SHP77 treated with DMSO at 0.1 percent for 48 hours (cell line): Measurements from ENCODE around the gene GMDS.

Source experiments
- DNase-seq: peaks from one replicate; lab custom pipeline; 2025; lab: John Stamatoyannopoulos, UW

GMDS gene

DNA sequence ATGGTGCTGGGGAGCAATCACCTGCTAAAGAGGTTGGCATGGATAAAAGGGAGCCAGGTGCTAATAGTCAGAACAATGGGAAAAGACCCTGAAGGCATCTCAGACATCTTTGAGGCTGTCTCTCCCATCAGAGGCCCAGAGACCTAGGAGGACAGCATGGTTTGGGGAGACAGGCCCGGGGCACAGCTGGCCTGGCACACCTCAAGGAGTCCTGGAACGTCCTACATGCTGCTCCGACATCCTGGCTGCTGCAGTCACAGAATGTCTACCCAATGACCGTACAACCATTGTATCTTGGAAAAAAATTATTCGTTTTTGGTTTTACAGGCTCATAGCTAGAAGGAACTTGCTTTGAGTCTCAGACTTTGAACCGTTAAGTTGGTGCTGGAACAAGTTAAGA is 4.4 kb downstream of the GMDS start:
- DNase-seq: no peak

DNA sequence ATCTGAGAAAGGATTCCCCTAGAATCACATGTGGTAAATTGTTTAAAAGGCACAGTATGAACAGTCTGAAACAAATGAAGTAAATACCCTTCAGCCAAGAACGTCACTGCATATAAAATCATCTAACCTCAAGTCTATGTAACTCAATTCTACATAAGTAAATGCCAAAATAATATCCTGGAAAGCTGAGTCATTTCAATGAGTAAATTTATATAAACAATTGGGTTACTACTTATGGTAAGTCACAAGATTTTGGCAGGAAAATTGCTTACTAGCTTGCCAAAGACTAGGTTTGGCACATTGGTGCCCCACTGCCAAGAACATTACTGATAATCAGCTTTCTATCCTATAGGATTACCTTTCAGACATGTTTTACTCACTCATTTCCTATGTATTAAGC is 8.4 kb downstream of the GMDS start:
- DNase-seq: no peak

DNA sequence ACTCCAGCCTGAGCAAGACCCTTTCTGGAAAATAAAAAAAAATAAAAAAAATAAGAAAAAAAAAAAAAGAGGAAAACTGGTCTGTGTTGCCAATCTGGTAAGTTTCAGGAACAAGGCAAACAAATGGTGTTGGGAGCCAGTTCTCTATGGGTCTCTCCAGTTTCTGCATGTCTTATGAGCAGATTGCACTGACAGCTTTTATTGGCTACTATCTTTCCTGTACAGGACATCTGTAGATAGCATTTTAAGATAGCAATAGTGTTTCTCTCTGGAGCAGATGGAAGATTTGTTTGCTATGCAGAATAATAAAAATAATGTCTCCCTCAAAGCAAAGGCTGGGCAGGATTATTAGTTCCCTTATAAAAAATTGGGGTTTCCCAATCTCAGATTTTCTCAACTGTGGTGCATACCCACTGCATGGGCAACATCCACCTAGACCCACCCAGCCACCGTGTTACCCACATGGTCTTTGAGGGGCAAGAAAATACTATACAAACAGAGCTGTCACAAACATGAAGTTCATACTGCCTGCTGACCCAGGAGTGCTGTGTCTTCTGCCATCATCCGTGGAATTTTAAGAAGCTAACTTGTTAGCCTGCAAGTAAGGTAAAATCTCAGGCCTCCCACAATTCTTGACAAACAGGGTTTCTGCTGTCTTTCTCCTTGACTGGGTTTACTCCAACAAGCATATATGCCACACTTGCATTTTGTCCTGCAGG is 9.5 kb downstream of the GMDS start:
- DNase-seq: no peak

DNA sequence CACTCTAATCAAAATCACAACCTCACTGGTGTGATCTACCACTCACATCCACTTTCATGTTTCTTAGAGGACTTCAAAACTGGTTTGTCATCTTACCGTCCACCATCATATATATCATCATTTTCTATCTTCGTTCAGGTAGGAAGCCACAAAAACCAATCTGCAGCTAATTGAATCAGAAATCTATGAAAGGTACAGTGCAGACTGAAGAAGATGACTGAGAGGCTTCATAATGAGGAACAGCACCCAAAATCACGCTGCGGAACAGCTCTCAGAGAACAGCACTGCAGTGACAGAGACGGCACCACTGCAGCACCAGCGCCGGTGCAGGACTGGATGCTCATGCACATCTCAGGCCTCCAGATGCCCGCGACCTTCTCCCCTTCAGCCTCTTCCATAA is 13.0 kb downstream of the GMDS start:
- DNase-seq: no peak

DNA sequence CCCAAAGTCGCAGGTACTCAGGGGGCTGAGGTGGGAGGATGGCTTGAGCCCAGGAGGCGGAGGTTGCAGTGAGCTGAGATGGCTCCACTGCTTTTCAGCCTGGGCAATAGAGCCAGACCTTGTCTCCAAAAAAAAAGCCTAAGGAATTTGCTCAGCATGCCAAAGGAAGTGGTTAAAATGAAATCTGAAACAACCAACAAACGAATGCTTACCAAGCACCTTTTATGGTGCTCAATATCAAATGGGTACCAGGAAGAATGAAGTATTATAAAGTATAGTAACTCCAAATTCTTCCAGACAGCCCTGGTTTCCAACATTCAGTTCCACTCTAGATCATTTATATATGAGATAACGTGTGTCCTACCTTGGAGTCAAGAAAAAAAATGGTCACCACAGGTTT is 14.0 kb downstream of the GMDS start:
- no peak for DNase-seq

DNA sequence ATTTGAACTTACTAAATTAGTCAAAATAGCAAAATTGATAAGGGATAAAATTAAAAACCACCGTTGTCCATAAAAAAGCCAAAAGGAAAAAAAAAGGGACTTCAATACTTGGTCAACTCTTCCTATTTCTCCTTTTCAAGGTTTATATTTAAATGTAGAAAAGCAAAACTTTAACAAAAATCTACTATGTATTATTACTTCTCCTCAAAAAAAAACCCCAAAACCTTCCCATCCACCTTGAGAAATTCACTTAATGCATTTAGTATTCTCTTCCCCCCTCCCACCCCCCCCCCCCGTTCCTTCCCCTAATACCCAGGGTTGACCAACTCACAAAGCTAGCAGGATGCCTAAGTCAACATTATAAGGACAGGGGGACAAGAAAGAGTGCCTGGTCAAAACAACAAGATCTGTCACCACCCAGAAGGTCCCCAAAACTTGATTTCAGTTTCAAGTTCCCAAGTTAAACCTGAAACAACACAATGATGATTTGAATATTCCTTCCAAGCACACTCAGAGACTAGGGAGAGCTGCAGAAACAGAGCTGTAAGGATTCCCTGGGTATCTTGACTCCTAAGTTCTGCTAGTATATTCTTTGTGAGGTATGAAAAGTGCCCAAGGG is 14.6 kb downstream of the GMDS start:
- DNase-seq: no peak

DNA sequence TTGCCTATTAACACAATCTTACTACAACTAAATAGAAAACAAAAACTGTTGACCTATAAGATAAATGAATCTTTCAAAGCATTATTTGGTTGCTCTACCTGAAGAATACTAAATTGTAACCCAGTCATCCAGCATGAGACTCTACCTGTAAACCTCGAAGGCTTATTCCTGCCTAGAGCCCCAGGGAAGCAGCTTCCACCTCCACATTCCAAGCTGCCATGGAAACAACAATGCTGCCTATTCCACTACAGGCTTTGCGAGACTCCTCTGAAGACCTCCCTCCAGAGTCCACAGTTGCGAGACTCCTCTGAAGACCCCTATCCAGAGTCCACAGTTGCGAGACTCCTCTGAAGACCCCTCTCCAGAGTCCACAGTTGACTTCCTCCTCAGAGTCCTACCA is 15.7 kb downstream of the GMDS start:
- DNase-seq: no peak

DNA sequence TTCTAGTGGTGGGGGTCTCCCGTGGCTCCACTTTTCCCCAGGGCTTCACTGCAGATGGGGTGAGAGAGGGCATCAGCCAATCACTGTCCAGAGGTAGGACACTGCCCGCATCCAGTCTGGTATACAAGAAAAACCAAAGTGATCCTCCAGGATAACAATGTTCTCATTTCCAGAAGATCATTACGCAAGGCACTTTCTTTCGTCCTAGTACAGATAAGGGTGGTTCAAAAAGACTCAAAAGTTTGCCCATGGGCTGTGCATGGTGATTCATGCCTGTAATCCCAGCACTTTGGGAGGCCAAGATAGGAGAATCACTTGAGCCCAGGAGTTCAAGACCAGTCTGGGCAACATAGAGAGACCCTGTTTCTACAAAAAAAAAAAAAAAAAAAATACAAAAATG is 16.4 kb downstream of the GMDS start:
- DNase-seq: no peak

DNA sequence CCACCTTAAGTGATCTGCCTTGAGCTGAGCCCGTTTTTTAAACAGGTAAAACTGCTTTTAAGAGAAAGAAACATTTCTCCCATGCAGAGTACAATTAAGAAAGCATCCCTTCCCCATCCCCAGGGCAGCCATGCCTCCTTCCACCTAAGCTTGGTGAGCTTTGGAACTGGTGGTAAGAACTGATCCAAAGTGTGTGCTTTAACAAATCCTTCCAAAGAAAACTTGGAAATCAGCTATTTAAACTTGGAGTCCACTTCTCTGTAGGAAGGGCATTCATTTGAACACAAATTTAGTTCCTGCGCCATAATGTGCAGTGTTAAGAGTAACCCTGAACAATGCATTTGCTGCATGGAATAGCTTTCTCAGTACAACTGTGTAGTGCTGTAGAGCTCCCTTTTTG is 17.0 kb downstream of the GMDS start:
- no peak for DNase-seq

DNA sequence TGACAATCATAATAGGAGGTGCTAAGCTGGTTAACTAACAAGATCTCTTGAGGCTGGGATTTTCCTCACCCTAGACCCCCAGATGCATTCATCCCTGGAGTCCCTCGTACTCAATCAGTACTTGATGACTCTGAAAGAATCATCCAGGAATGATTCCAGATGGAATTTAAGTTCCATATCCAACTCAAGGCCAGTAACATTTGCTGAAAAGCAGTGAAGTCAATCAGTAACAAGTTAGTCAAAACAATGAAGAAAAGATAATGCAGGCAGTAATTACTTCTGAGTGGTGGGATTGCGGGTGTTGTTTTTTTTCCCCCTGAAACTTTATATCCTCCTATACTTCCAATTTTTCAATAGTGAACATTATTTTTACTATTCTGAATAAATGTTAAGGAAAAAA is 18.6 kb downstream of the GMDS start:
- no peak for DNase-seq

DNA sequence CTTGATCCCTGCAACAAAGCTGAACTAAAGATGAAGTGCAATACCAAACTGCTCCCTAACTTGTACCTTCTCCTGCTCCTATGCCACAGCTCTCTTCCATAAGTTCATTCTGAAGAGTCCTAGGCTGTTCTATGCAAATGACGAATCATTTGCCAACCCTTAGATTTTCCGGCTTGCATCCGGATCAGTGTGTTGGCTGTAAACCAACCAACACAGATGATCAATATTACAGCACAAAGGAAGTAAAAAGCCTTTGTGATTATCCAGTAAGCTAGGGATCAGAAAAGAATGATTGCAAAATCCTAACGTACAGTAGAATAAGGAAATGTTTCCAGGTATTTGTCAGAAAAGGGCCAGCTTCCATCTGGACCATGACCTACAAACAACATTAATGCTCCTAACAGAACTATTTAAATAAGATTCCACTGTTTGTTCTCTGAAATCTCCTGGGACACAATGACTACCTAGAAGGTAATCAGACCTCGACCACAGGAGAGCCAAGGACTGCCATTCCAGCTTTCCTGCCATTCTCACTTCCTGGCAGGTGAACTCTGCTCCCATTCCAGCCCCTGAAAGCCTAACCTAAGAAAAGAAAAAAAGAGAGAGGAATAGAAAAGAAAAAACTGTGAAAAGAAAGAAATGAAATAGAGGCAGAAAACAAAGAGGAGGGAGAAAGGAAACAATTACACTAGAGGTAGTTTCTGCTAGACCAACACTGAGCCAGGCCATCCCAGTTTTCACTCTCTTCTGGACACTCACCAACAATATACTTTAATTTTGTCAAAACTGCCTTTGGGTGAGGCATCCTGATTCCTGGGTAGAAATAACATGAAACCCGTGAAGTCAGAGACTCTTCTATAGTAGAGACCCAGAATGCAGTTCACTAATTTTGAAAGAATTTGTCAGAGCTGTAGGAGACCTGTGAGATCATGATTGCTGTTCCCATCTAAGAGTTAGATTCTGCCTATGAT is 19.7 kb downstream of the GMDS start:
- DNase-seq: no peak

DNA sequence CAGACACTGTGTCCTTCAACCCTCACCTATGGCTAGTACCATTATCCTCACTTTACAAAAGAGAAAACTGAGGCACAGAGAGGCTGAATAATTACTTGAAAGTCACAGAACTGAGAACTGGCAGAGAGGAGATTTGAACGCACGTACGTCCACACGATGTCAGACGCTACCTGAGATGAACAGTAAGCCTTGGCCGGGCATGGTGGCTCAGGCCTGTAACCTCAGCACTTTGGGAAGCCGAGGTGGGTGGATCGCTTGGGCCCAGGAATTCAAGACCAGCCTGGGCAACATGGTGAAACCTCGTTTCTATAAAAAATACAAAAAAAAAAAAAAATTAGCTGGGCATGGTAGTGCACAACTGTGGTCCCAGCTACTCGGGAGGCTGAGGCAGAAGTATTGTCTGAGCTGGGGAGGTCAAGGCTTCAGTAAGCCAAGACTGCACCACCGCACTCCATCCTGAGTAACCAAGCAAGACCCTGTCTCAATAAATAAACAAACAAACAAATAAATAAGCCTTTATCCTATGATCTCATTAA is 20.5 kb downstream of the GMDS start:
- DNase-seq: no peak

DNA sequence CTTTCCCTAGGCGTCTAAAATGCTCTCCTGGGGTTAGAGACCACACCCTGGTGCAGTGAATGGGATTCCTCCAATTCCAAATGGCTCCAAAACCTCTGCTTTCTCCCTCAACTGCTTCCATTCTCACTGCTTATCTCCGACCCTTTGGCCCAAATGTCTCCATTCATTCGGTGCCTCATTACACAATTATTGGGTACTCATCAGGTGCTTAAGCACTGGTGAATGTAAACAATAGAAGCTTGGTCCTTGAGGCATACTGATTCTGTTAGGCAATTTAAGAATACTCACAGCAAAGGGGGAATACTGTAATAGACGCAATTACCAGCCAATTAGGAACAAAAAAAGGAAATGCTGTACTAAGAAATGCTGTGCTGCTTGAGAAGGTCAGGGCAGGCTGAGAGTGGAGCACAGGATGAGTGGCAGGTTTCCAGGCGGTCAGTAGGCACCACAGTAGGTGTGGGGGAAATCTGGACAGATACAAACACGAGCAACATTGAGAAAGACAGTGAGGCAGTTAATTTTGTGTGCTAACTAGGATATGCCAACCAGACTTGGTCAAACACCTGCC is 23.0 kb downstream of the GMDS start:
- DNase-seq: no peak

DNA sequence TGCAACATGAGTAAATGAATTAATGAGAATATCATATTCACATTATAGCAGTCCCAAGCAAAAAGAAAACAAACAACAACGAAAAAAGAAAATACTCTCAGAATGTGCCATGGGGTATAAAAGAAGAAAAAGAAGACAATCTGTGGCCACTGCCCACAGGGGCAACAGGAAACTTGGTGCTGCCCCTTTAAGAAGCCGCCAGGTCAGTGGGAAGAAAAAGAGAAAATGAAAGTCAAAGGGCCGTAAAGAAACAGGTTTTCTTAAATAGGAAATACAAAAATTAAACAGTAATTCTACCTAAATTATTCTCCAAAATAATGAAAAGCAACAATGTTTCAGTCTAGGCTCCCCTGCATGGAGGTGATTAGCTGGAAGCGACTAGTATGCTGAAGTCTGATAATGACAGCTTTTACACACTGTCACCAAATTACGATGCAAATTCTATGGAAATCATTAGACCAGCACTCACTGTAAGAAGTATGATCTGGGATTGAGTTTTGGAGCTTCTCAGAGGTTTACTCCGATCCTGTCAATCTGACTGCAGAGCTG is 23.6 kb downstream of the GMDS start:
- no peak for DNase-seq

DNA sequence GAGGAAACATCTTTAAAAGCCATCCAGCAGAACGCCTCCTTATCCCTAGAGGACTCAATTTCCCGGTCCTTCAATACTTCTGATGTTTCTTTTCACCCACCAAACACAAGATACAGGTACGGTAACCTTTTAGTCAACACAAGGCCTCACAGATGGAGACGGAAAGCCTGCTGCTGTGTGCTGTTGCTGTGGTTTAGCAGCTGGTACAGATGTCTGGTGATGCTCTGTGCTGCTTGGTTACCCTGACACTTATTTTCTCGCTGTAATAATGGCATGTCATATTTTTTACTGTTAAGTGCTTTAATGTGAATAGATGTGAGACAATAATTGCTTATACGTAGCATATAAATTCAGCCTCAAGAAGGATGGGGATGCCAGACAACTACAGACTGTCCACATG is 25.3 kb downstream of the GMDS start:
- no peak for DNase-seq

DNA sequence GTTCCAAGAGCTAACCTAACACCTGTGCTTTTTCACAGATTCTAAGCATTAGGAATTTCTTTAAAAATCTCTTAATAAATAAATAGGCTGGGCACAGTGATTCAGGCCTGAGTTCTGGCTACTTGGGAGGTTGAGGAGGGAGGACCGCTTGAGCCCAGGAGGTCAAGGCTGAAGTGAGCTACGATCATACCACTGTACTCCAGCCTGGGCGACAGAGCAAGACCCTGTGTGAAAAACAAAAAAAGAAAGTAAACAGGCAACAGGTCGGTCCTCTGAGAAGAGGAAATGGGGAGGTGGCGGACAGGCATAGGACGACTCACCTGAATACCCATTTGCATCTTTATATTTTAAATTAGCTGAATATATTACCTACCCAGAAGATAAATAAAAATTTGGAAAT is 26.5 kb downstream of the GMDS start:
- DNase-seq: no peak

DNA sequence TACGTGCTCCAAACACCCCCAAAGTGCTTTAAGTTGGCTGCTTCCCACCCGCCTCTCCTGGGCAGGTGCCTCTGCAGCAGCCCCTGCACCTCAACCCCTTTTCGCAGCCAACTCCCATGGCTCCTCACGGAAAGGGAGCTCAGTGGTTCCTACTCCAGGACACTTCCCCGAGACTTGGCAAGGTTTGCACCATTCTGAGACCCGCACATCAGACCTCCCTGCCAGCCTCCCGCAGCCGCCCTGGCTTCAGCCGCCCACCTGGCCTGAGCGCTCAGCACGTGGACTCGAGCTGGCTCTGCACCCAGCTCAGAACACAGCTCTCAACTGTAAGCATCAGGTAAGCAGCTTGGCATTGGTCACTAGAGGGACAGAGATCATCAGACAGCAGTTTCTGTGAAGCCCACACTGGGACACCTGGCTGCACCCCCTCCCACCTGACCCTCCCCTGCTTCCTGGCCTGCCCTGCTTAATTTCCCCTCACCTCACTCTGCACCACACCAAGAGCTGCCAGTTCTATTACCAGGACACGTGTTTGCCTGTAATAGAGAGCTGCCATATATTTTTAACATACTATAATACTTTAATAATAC is 28.5 kb downstream of the GMDS start:
- DNase-seq: no peak

DNA sequence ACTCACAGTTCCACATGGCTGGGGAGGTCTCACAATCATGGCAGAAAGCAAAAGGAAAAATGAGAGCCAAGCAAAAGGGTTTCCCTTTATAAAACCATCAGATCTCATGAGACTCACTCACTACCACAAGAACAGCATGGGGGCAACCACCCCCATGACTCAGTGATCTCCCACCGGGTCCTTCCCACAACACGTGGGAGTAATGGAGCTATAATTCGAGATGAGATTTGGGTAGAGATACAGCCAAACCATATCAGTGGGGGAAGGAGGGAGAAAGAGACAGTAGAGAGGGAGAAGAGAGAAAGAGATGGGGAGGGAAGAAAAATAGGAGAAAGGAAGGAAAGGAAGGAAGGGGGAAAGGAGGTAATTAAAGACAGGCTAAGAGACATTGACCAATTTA is 30.1 kb downstream of the GMDS start:
- no peak for DNase-seq

DNA sequence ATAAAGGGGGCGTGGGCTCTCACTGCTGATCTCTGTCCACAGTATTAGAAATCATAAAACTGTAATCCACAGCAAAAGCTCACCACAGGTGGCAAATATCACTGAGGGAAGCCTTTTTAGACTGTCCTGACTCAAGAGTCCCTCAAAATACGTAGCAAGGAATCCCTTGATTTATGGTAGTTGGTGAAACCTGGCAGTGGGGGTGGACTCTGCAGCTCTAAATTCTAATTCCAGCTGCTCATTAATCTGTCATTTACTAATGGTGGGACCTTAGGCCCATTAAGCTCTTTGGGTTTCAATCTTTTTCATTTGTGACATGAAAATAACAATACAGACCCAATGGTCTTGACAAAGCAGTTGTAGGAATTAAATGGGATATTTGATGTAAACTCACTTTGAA is 32.3 kb downstream of the GMDS start:
- no peak for DNase-seq

DNA sequence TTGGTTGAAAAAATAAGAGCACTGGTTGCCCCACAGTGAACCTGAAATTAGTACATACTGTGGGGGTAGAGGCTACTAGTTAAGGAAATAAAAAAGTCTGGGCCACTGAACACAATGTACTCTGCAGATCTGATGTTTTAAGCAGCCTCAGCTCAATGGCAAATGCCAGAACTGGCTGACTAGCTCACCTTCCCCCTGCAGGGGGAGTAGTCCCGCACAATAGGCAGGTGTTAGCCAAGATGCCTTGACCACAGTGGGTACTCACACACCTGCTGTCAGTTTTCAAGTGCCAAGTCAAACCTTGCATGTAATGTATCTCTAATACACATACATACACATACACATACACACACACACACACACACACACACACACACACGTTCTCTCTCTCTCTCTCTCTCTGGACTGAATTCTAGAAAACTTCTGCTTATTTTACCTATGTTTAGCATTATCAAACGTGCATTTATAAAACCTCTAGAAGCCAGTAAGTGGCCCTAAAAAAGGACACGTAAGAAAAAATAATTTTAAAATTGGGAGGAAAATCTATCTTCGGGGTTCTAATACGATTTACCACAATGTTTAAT is 36.1 kb downstream of the GMDS start:
- peak; percentile 71 for DNase-seq

DNA sequence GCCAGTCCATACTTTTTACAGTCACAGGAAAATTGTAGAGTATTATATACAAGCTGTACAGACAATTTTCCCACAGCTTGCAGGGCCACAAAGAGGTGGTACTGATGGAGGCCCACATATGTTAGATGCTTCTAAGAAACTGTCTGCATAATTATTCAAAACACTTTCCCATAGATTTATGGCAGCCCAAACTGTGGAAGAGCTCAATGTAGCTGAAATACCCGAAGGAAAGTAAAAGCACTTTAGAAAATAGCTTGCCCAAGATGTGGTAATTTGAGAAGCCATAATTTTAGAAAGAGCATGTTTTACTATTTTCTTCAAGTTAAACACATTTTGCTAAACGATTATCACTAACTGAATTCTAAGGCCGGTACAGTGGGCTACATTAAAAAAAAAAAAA is 36.9 kb downstream of the GMDS start:
- no peak for DNase-seq
